Stimulated activated CD8-positive, alpha-beta memory T cell treated with anti-CD3 and anti-CD28 coated beads, Interleukin-15, amount 100 ng/mL, for 48 hours (primary cell): Measurements from ENCODE around the gene CLOCK.
"Not testable (repeated sequence)": the region's sequence is repeated elsewhere in the genome, so short reads cannot be mapped to it uniquely, and the experiment has no call there.

Source experiments
- DNase-seq, 2 donors: peaks; one replicate each; pipeline ENCODE4 v3.0.0-alpha.2; 2020; ENCODE audit warnings: low read depth in 2 of 2

CLOCK gene, protein sequence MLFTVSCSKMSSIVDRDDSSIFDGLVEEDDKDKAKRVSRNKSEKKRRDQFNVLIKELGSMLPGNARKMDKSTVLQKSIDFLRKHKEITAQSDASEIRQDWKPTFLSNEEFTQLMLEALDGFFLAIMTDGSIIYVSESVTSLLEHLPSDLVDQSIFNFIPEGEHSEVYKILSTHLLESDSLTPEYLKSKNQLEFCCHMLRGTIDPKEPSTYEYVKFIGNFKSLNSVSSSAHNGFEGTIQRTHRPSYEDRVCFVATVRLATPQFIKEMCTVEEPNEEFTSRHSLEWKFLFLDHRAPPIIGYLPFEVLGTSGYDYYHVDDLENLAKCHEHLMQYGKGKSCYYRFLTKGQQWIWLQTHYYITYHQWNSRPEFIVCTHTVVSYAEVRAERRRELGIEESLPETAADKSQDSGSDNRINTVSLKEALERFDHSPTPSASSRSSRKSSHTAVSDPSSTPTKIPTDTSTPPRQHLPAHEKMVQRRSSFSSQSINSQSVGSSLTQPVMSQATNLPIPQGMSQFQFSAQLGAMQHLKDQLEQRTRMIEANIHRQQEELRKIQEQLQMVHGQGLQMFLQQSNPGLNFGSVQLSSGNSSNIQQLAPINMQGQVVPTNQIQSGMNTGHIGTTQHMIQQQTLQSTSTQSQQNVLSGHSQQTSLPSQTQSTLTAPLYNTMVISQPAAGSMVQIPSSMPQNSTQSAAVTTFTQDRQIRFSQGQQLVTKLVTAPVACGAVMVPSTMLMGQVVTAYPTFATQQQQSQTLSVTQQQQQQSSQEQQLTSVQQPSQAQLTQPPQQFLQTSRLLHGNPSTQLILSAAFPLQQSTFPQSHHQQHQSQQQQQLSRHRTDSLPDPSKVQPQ

DNA sequence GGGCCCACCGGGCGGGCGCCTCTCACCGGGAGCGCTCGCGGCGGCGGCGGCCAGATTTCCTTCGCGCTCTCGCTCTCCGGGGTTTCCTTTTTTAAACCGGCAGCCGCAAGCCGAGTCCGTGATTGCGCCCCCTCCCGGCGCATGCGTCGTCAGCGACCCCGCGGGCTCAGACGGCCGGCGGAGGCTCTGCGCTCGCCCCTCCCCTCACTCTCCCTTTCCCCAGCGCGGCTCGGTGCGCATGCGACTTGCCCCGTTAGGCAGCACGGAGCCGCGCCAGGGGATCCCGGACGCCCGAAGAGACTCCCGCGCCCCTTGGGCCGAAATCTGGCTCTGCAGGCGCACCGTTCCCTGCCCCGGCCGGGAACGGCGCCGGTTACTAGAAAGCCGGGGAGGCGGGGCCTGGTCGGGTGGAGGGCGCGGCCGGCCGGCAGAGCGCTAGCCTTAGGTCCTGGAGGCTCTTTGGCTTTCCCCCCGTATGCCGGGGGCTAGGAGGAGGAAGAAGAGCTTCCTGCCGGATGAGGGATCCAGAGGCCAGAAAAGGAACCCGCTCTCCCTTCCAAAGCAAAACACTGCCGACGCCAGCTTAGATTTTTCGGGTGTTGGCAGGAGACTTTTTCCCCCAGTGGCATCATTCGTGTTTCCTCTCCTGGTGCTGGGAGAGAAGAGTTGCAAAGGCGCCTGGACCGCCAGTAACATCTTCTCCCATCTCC lies at the start of gene CLOCK:
Gene CLOCK, minus strand, starts transcription at position 154 of the 710 bp plus-strand sequence. CDS start 64,124 bp downstream, outside the sequence.
- DNase-seq = peak; percentile 75 to 76

DNA sequence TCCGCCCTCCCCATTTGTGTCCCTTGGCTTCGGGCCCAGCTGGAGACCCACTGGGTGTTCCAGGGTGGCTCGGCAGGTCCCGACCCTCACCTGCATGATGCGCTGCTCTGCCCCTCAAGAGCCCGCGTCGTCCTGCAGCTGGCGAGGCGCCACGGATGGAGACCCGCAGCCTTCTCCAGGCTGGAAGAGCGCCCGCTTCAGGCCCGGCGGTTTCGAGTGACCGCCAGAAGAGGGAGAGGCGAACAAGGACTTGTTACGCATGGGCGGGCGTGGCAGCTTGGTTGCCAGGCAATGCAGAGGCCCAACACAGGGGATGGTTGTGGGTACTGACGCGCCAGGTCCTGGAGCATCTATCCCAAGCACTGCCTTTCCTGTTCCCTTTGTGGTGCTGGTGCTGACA lies 45.3 kb upstream of the CLOCK start, which contains the start of gene PDCL2:
Gene PDCL2, minus strand, starts transcription at position 232 of the 400 bp plus-strand sequence. Its CDS starts 136 bp downstream, at position 96.
- no peak for DNase-seq

DNA sequence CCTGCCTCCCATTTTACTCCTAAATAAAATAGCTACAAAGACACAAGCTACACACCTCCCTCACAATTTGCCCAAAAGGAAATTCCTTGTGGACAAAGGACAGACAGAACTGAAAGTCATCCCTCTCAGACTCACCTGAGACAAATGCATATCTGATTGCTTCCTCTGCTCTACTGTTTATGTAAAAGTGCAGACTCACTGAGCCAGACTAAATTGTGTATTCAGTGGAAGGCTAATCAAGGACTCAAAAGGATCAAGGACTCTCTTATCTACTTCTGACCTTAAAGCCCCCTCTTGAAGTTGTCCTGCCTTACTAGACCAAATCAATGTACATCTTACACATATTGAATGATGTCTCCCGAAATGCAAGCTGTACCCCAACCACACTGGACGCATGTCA lies 41.5 kb upstream of the CLOCK start:
- DNase-seq = no peak

DNA sequence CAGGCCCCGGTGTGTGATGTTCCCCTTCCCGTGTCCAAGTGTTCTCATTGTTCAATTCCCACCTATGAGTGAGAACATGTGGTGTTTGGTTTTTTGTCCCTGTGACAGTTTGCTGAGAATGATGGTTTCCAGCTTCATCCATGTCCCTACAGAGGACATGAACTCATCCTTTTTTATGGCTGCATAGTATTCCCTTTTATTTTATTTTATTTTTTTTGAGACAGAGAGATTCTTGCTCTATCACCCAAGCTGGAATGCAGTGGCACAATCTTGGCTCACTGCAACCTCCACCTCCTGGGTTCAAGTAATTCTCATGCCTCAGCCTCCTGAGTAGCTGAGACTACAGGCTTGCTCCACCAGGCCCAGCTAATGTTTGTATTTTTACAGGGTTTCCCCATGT lies 36.1 kb upstream of the CLOCK start:
- DNase-seq = not testable (repeated sequence)

DNA sequence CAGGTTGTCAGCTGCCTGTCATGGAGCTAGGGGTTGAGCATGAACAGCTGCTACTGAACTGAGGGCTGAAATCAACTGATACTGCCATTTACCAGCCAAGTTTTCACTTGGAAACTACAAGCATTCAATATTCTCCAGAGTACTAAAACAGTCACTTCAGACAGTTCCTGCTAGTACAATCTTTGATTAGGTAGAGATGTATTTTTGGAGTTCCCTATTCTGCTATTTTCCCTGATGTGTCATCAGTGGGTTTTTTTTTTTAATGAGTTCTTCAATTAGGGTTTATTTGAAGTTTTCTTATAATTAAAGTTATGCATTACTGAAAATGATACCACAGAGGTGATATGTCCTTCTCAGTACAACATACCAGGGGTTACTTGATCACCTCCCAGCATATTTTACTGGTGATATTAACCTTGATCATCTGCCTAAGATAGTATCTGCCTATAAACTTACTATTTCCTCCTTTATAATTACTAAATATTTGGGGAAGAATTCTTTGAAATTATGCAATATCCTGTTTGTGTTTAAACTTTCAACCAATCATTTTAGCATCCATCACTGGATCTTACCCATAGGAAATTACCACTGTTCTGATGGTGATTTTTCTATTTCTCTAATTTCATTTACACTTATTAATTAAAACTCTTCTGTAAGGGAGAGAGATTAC lies 31.8 kb upstream of the CLOCK start:
- DNase-seq = no peak

DNA sequence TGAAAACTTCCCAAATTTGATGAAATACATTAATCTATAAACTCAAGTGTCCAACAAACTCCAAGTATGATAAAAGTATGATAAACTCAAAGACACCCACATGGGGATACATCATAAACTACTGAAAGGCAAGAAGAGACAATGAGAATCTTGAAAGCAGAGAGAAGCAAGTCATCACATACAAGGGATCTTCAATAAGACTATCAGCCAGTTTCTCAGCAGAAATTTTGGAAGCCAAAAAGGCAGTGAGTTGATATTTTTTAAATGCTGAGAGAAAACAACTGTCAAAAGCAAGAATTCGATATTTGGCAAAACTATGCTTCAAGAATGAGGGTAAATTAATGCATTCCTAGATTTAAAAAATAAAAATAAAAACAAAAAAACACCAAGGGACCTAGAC lies 28.8 kb upstream of the CLOCK start:
- DNase-seq = no peak

DNA sequence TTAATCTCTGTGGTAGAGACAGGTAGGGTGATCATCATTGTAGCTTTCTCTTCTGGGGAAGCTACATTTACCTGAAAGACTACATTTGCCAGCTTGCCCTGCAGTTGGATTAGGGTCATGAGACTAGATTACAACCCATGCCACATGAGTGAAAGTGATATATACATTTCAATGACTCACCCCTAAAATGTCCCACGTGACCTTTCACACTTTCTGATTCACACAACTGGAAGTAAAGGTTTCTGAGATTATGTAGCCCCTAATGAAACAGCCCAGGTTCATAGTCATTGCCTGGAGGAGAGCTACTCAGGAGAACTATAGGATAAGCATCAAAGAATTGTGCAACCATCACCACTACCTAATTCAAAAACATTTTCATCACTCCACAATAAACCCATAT lies 27.5 kb upstream of the CLOCK start:
- peak in 1 of 2 donors; percentile 2 for DNase-seq

DNA sequence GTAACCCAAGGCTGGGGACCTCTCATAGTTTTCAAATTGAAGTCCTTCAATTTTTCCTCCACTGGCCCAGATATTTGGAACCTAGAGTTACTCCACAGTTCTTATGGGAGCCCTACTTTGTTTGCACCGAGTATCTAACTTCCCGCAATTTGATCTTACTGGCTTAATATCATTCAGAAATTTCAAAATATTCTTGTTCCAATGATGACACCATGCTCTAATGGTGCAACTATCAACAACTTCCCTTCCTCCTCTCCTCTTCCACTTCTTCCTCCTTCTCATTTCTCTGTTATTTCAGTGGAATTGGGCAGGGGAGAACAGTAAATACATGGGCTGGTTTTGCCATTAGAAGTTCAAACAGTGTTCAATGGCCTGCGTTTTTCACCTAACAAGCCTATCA lies 25.1 kb upstream of the CLOCK start:
- DNase-seq = no peak

DNA sequence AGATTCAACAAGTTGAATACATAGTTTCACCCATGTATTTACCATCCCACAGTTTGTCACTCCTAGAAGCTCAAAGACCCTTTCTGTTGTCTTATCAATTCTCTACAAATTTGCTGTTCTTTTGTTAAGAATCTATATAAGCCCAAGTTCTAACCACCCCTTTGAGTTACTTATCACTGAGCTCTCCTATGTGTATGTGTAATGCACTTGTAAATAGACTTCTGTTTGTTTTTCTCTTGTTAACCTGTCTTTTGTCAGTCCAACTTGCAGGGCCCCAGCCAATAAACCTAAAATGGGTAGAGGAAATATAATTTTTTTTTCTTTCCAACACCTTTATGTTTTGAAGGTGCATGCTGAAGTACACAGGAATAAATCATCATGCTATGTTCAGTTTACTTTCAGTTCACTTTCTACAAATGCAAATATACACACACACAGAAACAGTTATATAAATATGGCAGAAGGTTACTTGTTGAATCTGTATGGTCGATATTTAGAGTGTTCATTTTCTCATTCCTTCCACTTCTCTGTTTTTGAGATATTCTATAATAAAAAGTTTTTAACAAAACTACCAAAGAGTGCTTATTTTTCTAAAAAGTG lies 22.3 kb upstream of the CLOCK start:
- DNase-seq = no peak

DNA sequence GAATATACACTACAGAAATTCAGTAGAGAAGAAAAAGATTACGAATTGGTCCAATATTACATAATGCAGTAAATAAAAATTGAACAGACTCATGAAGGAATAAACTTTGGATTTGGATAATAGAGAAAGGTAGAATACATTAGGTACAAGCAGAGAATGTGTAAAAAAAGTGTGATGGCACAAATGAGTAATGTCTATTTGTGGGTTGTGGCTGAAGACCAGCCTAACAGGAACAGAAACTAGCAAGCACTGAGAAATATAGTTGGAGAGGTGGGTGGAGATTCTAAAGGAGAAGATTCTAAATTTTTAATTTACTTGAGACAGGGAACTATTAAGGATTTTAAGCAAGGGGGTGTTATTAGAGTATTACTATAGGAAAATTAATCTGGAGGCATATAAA lies 15.2 kb upstream of the CLOCK start:
- no peak for DNase-seq

DNA sequence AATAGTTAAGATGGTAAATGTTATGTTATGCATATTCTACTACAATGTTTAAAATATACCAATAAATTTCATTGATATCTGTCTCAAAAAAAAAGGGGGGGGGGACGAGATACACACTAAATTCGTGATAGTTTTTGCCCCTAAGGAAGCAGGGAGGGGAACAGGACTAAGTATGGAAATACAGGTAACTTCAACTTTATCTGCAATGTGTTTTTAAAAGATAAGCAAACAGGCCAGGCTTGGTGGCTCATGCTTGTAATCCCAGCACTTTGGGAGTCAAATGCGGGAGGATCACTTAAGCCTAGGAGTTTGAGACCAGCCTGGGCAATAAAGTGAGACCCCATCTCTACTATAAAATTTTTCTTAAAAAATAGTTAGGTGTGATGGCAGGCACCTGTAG lies 13.4 kb upstream of the CLOCK start:
- DNase-seq = no peak

DNA sequence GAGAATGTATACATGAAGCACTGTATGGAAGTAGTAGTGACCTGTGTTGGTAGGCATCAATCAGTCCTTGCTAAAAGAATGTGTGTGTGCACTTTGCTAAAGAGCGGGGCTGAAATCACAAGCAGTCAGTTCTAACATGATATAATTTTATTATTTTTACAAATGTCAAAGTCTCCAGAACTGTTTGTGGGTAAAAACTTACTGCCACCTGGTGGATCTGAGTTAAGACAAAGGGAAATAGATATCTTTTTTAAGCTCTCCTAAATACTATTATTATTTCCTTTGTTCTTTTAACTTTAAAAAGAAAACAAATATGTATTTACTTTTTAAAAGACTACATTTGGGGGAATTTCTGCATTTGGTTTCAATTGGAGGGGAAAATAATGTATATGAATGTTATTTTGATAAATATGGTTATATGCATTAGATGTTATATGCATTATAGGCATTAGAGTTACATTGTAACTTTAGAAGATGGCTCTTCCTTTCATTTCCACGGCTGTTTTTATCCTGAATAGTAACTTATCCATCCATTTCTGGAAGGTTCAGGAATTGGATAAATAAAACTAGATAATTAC lies 7.8 kb upstream of the CLOCK start:
- no peak for DNase-seq

DNA sequence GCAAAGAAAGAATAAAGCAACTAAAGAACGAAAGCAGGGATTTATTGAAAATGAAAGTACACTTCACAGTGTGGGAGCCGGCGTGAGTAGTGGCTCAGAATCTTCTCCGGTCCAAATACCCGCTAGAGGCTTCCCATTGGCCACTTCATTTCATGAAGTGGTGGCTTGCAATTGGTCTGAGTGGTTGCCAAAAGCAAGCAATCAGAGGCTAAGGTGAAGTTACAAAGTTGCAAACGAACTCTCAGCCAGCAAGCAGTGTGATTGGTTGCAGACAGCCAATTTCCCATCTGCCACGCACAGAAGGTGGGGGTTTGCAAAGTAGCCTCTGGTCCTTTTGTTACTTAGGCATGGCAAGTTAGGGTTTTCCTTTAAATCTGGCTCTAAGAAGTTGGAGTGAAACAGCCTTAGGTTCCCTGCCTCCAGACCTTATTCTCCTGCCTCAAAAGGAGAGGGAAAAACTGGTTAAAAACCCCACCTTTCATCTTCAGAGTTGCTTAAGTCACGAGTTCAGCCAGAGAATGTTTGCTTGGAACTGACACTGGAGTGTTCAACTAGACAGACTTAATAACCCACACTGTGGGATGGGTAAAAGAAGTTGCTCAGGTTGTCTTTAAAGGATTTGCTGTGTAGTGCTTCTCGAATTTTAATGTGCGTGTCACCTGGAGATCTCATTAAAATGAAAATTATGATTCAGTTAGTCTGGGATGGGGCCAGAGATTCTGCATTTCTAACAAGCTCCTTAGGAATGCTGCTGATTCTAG lies 6.9 kb upstream of the CLOCK start:
- no peak for DNase-seq

DNA sequence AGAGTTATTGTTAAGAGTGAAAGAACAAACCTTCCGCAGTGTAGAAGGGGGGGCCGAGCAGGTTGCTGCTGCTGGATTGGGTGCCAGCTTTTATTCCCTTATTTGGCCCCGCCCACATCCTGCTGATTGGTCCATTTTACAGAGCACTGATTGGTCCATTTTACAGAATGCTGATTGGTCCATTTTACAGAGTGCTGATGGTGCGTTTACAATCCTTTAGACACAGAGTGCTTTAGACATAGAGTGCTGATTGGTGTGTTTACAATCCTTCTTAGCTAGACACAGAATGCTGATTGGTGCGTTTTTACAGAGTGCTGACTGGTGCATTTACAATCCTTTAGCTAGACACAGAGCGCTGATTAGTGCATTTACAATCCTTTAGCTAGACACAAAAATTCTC lies 5.3 kb upstream of the CLOCK start:
- DNase-seq = not testable (repeated sequence)

DNA sequence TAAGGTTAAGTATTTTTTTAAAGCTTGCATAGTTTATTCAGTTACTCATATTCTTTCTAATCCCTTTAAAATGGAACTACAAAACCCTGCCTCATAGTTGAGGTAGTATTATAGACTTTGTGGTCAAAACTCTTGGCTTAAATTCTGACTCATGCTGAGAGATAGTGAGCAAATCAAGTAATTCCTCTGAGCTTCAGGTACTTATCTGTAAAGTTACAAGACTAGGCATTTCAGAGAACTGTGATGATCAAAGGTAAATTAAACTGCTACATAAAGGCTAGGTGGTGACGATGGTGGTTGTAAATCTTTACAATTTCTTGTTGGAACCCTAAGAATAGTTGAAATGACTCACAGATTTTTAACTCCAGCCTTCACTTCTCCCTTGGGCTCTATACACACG lies 3.2 kb upstream of the CLOCK start:
- no peak for DNase-seq

DNA sequence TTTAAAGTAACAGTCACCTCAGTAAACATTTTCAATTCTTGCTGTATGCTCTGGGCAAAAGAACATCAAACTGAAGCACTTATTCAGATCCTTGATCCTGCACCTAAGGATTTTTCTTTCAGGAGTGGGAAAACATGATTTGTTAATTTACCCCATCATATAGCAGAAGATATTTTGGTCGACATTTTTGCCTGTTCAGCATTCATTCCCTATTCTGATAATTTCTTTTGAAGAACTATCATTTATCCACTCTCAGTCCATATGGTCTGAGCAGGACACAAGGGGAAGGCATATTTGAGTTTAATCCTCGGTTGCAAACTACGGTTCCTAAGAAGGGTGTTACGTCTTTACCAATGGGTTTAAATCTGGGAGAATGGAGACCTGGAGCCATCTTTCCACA lies 1.2 kb upstream of the CLOCK start:
- no peak for DNase-seq

DNA sequence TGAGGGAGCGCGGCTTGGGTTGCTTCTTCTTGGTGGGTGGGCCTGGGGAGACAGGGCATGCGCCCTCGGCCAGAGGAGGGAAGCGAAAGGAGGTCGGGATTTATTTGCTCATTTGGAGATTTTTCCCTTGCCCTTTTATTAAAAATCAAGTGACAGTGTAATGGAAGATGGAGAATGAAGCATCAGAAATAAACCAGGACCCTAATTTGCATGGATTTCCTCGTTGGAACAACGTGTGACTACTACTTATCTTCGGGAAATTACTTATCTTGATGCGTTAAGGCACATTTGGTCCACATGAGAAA lies 709 bp upstream of the CLOCK start:
- no peak for DNase-seq

DNA sequence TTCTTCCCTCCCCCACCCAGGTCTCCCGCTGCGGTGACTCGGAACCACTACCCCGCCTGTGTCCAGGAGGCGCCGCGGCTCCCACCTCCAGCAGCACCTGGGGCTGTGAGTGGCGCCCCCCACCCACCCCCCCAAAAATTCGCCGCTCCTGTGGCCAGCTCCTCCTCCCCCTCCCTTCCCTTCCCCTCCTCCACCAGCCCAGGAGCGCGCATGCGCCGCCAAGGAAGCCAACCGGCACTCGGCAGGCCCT lies 278 bp downstream of the CLOCK start:
- no peak for DNase-seq

DNA sequence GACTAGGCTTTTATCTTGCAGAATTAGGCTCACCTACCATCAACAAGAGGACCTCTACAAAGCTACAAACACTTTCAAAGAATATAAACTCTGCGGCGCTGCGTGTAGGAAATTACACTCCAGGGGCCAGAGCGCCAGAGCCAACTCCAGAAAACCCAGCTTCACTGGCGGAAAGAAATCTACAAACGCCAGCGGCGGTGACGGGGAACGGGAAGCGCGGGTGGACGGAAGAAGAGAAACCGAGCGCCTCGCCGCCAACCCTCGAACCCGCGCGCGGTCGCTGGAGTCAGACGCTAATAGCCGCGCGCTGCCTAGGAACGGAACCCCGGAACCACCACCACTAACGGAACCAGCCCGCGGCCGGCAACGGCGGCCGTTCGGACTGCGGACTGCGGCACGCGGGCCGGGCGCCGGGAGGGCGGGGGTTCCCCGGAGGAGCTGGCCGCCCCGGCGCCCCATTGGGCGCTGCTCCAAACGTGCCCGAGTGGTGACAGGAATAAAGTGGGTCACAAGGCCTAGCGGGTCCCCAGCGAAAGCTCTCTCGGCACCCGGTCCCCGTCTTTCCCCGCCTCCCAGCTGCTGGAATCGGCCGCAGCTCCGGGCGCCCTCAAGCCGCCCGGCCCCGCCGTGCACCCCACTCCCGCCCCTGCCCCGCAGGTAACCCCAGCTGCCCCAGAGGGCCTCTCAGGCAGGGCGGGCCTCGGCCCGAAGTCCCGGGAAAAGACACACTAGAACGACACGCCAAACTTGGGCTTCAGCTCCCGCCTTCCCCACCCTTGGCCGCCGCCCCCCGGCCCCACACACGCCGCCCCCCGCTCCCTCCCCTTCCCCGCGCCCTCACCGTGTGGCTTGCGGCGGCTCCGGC lies 836 bp downstream of the CLOCK start:
- peak; percentile 45 to 53 for DNase-seq

DNA sequence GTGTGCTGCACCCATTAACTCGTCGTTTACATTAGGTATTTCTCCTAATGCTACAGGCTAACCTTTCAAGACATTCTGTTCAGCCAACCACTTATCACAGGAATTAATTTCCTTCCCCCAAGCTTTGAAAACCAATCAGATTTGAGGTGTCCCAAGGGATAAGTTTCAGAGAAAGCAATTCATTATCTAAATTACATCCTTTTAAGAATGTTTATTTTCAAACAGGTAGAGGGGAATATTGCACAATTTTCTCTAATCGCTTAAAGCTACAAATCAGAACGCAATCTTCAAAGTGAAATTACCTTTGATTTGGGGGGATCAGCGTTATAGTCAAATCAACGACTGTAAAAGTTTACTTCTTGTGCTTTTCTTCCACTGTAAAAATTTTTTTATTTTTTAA lies 1.6 kb downstream of the CLOCK start:
- DNase-seq = no peak
